Caki2 (cell line): ENCODE measurements around the gene ZNF579. TPM values are rescaled to one million over a fixed set of nuclear protein-coding genes. Genes with fewer than 3 reads are reported as not detected.

ENCODE experiments used
- DNase-seq: peaks from one replicate; pipeline ENCODE4 v3.0.0-alpha.2; 2015; ENCODE audit warnings: low read depth
- in situ Hi-C: cut with HindIII; loops from 2 replicates; pipeline ENCODE4 v1.10.0; 2016; ENCODE audit warnings: low sequenced_read_pairs, low pct_unique_long_range_greater_than_20kb, mixed read lengths
- total RNA-seq: library from RNA; depleted of rRNA; stranded (reverse); fragments of >200 nt; shearing (Covaris generic); gene quantifications from 2 replicates; pipeline ENCODE4 v1.2.3, GENCODE V29; 2014; ENCODE audit warnings: low replicate concordance; rRNA removed

ZNF579 gene, protein sequence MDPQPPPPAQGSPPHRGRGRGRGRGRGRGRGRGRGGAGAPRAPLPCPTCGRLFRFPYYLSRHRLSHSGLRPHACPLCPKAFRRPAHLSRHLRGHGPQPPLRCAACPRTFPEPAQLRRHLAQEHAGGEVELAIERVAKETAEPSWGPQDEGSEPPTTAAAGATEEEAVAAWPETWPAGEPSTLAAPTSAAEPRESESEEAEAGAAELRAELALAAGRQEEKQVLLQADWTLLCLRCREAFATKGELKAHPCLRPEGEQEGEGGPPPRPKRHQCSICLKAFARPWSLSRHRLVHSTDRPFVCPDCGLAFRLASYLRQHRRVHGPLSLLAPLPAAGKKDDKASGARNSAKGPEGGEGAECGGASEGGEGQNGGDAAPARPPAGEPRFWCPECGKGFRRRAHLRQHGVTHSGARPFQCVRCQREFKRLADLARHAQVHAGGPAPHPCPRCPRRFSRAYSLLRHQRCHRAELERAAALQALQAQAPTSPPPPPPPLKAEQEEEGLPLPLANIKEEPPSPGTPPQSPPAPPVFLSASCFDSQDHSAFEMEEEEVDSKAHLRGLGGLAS
- total RNA-seq, result 2.2 and 12.9 TPM in 2 replicates

- in situ Hi-C loops, result no loop called here
- DNase-seq, result peak; percentile 78
These were observed at the start of gene ZNF579 for GRCh38 chr19:55580628-55581144. ZNF579 (minus strand) TSS chr19:55580848; CDS start chr19:55579639, 1,209 bp downstream.

DNA sequence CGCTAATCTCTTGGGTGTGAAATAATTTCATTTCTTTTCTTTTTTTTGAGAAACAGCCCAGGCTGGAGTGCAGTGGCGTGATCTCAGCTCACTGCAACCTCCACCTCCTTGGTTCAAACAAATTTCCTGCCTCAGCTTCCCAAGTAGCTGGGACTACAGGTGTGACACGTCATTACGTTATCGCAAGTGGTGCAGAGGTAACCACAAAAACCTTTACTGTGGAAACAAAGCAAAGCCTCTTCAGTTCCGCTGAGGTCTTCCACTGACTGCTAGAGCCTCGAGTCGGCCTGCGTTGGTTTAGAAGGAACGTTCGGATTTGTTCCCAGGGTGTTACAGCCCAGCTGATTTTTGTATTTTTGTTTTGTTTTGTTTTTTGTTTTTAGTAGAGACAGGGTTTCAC lies 45.7 kb upstream of the ZNF579 start:
- DNase-seq, result no peak
- in situ Hi-C loops, result loop anchor here (10.0 kb wide), 1 partner anchor 452 kb away; no protein-coding TSS in a partner anchor

DNA sequence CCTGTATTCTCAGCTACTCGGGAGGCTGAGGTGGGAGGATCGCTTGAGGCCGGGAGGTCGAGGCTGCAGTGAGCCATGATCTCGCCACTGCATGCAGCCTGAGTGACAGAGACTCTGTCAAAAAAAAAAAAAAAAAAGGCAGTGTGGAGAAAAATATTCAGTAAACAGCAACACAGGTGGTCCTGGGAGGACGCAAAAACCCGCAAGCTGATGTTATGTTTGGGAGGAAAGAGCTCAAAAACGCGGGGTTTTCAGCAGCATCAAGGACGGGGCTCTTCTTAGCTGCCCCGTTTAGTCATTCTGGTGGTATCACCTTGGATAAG lies 44.3 kb upstream of the ZNF579 start:
- DNase-seq, result no peak
- in situ Hi-C loops, result loop anchor here (10.0 kb wide), 1 partner anchor 450 kb away; no protein-coding TSS in a partner anchor

DNA sequence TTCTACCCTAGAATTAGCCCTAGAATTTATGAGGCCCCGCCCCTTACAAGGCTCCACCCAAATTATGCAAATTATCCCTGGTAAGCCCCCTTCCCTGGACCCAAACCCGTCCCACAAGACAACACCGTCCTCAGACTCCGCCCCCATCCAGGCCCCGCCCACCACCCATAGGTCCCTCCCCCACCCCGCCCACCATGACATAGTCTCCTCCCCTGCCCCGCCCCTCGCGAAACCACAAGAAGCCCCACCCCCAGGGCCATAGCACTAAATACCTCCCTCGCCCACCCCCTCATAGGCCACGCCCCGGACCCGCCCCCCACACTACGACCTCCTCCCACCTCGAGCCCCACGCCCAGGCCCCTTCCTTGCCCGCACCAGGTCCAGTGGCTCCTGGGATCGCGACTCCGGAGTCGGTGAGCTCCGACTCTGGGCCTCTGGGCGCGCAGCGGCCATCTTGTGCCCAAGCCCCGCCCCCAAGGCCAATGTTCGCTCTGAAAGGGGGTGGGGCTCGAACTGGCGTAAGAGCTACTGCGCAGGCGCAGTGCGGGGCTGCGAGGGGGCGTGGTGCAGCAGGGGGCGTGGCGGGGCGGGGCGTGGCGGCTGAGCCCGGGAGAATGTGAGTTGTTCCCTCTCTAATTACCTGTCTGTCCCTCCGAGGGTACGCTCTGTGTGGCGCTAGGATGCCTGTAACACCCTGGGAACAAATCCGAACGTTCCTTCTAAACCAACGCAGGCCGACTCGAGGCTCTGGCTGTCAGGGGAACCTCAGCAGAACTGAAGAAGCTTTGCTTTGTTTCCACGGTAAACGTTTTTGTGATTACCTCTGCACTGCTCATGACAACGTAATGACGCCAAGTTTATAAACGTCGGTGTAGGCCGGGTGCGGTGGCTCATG lies 43.7 kb upstream of the ZNF579 start, which contains the start of gene ZNF784:
ZNF784 (minus strand) TSS at position 458 of the 895 bp plus-strand sequence; CDS start at position 453, 5 bp downstream.
- peak; percentile 82 for DNase-seq
- in situ Hi-C loops, result loop anchor here (10.0 kb wide), 1 partner anchor 450 kb away; no protein-coding TSS in a partner anchor

DNA sequence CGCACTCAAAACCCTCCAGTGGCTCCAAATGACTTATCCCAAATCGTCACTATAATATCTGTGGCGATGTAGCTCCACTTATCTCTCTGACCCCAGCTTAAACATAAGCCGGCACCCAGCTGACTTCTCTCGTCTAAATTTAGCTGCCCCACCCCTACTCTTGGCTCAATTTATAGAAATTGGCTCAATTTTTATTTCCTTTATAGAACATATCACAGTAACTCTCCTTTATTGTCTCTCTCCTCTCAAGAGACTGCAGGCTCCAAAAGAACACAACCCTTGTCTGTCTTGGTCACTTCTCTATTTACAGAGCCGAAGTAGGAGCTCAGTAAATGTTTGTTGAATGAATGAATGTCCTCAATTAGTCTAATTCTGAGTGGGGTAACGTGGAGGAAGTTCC lies 42.9 kb upstream of the ZNF579 start:
- DNase-seq, result no peak
- in situ Hi-C loops, result loop anchor here (10.0 kb wide), 1 partner anchor 449 kb away; no protein-coding TSS in a partner anchor

GRCh38 chr19:55623130-55623529 lies 42.5 kb upstream of the ZNF579 start:
- in situ Hi-C loops, result loop anchor here (10.0 kb wide), 1 partner anchor 448 kb away; no protein-coding TSS in a partner anchor

DNA sequence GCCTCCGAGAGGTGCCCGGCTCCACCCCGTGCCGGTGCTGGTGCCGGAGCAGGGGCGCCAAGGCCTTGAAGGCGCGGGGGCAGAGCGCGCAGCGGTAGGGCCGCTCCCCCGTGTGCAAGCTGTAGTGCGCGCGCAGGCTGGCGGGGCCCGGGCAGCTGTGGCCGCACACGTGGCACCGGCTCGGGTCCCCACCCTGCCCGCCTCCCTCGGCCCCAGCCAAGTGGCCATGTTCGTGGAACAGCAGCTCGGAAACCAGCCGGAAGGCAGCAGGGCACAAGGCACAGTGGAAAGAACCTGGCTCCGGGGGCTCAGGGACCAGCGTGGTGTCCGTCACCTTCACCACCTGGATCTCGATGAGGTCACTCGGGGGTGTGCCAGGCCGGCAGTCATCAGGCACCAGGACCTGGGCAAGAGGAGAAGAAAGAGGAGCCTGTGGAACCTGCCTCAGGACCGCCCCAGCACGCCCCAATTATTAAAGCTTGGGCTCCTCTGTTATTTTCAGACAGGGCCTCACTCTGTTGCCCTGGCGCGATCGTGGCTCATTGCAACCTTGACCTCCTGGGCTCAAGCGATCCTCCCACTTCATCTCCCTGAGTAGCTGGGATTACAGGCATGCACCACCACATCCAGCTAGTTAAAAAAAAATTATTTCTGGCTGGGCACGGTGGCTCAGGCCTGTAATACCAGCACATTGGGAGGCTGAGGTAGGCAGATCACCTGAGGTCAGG lies 41.8 kb upstream of the ZNF579 start:
- in situ Hi-C loops, result loop anchor here (10.0 kb wide), 1 partner anchor 448 kb away; no protein-coding TSS in a partner anchor
- DNase-seq, result no peak

More at GRCh38 chr19:55623130-55623529, 42.5 kb upstream of the ZNF579 start:
- no peak for DNase-seq

DNA sequence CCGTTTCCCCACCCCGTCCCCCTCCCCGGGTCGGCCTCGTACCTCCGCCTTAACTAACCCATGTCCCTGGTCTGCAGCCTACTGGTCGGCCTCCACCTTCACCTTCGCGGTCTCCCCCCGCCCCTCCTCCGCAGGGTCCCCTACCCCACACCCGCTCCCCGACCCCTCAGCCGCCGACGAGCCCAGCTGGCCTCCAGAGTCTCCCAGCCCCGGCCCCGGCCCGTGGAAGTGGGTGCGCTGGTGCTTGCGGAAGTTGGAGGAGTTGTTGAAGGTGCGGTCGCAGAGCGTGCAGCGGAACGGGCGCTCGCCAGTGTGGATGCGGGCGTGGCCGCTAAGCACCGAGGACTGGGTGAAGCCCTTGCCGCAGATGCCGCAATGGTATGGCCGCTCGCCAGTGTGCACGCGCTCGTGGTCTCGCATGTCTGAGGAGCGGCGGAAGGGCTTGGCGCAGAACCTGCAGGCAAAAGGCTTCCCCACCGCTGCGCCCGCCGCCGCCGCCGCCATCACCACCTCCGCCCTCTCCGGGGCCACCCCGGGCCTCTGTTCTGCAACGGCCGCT lies 41.1 kb upstream of the ZNF579 start:
- no peak for DNase-seq
- in situ Hi-C loops, result loop anchor here (10.0 kb wide), 1 partner anchor 447 kb away; no protein-coding TSS in a partner anchor

- in situ Hi-C loops, result loop anchor here (10.0 kb wide), 1 partner anchor 446 kb away; no protein-coding TSS in a partner anchor
- DNase-seq, result no peak
These were observed 40.6 kb upstream of the ZNF579 start for GRCh38 chr19:55621205-55621672.

- no peak for DNase-seq
- in situ Hi-C loops, result loop anchor here (10.0 kb wide), 1 partner anchor 446 kb away; no protein-coding TSS in a partner anchor
These were observed 40.0 kb upstream of the ZNF579 start for GRCh38 chr19:55620410-55621204.

GRCh38 chr19:55619286-55619685 lies 38.6 kb upstream of the ZNF579 start:
- in situ Hi-C loops, result no loop called here

DNA sequence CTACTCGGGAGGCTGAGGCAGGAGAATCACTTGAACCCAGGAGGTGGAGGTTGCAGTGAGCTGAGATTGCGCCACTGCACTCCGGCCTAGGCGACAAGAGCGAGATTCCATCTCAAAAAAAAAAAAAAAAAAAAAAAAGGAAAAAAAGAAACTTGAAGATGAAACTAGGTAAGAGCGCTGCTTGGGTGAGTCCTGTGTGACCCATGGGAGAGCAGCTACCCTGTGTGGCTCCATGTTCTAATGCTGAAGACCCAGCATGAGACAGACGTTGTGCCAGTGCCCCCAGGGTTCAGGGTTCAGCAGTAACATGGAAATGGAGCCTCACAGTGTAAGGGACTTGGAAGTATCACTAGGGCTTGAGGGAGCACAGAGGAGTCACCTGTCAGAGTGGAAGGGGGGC lies 37.8 kb upstream of the ZNF579 start:
- in situ Hi-C loops, result no loop called here

More at GRCh38 chr19:55619286-55619685, 38.6 kb upstream of the ZNF579 start:
- DNase-seq, result no peak

GRCh38 chr19:55617426-55617825 lies 36.8 kb upstream of the ZNF579 start:
- in situ Hi-C loops, result no loop called here
- no peak for DNase-seq

More for the DNA sequence above, 37.8 kb upstream of the ZNF579 start:
- no peak for DNase-seq

DNA sequence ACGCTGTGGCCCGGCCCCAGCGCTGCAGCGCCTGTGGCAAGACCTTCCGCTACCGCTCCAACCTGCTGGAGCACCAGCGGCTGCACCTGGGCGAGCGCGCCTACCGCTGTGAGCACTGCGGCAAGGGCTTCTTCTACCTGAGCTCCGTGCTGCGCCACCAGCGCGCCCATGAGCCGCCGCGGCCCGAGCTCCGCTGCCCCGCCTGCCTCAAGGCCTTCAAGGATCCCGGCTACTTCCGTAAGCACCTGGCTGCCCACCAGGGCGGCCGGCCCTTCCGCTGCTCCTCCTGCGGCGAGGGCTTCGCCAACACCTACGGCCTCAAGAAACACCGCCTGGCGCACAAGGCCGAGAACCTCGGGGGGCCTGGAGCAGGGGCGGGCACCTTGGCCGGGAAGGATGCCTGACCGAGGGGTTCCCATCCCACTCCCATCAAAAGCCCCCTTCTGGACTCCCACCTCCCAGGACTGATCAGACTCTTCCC lies 35.8 kb upstream of the ZNF579 start:
- DNase-seq, result no peak
- in situ Hi-C loops, result no loop called here

DNA sequence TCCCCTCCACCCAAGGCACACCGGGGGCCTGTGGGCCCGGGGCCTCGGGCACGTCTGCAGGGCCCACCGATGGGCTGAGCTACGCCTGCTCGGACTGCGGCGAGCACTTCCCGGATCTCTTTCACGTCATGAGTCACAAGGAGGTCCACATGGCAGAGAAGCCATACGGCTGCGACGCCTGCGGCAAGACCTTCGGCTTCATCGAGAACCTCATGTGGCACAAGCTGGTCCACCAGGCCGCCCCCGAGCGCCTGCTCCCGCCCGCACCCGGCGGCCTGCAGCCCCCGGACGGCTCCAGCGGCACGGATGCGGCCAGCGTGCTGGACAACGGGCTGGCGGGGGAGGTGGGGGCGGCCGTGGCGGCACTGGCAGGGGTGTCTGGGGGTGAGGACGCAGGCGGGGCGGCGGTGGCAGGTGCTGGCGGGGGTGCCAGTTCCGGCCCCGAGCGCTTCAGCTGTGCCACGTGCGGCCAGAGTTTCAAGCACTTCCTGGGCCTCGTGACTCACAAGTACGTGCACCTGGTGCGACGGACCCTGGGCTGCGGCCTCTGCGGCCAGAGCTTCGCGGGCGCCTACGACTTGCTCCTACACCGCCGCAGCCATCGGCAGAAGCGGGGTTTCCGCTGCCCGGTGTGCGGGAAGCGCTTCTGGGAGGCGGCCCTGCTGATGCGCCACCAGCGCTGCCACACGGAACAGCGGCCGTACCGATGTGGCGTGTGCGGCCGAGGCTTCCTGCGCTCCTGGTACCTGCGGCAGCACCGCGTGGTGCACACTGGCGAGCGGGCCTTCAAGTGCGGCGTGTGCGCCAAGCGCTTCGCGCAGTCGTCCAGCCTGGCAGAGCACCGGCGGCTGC lies 35.1 kb upstream of the ZNF579 start:
- DNase-seq, result no peak
- in situ Hi-C loops, result no loop called here
